SK-N-MC (cell line): ENCODE data around the gene NT5DC1.

Experiments
- EZH2 ChIP-seq: fragments of 200-600 bp; sonication (generic); IDR thresholded peaks from one replicate; pipeline ENCODE4 v1.6.1; 2017; ENCODE audit warnings: antibody characterized with exemption
- FOXP2 ChIP-seq: optimal IDR thresholded peaks from 2 replicates; pipeline ENCODE3; 2011; ENCODE audit warnings: mild to moderate bottlenecking, moderate library complexity; ENCODE audit not compliant: insufficient read depth; ENCODE audit errors: extremely low read length, control extremely low read depth
- POLR2AphosphoS5 ChIP-seq: IDR thresholded peaks from 2 replicates; pipeline ENCODE4 v1.6.1; 2012; ENCODE audit warnings: mild to moderate bottlenecking, low read depth, low read length, borderline replicate concordance

DNA sequence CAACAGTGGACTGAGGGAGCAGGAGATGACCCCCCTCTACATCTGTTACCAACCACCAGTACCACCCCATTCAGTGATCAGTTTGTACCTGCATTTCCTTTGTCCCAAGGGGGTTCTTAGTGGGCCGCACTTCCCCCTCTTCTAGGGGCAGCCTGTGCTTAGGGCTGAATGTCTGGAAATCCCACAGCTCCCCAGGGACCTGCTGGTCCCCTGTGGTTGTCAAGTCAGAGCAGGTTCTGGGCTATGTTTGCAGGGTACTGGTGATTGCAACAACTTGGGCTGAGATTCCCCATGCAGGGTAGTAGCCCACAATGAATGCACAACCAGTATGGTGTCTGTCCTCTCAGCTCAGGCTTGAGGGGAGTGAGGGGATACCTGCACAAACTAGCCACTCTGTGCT is 64.9 kb downstream of the NT5DC1 start:
- TF ChIP-seq EZH2 = no peak
- TF ChIP-seq POLR2AphosphoS5 = no peak
- no peak for TF ChIP-seq FOXP2
